ENCODE measurements around the gene UNCX. TPM values are rescaled to one million over a fixed set of nuclear protein-coding genes. Genes with fewer than 3 reads are reported as not detected.

The UNCX gene
- polyA plus RNA-seq, 1 donor (not counting 4 experiments of a cell fraction or from before 2014, with no cell fraction given), result not detected

GRCh38 chr7:1284743-1285458 lies 52.2 kb downstream of the UNCX start:
- Histone ChIP-seq H3K27ac (ENCODE audit: control insufficient read depth, insufficient read depth, low read length) (no peak overlapping the region), H3K4me1 (ENCODE audit: control insufficient read depth, extremely low read depth, insufficient read depth, low read length) (no peaks in the 10 kb centered on the region), H3K27me3 (ENCODE audit: control insufficient read depth, extremely low read depth, insufficient read depth, low read length) (peaks cover 20% of the 10 kb centered on the region), H3K9ac (ENCODE audit: control insufficient read depth, extremely low read depth, insufficient read depth, low read length) (no peak overlapping the region), H4K20me1 (ENCODE audit: control insufficient read depth, extremely low read depth, insufficient read depth, low read length) (no peaks in the 10 kb centered on the region), H3K79me2 (ENCODE audit: control insufficient read depth, insufficient read depth, low read length) (no peaks in the 10 kb centered on the region), H3K36me3 (ENCODE audit: control insufficient read depth in 2 of 2, extremely low read depth in 1 of 2, insufficient read depth in 2 of 2, low read length in 2 of 2) (no peaks in the 10 kb centered on the region), H3K9me1 (ENCODE audit: control insufficient read depth, extremely low read depth, insufficient read depth, low read length) (no peaks in the 10 kb centered on the region), H2AFZ (ENCODE audit: control insufficient read depth, low read length) (no peak overlapping the region), H3K4me3 (ENCODE audit: control insufficient read depth in 2 of 3, extremely low read depth in 1 of 3, insufficient read depth in 2 of 3, low read depth in 1 of 3, low read length in 3 of 3) (no peak overlapping the region), H3K4me2 (ENCODE audit: control insufficient read depth, extremely low read depth, insufficient read depth, low read depth, low read length) (no peak overlapping the region), H3K9me3 (ENCODE audit: control insufficient read depth, low read depth, low read length) (no peaks in the 10 kb centered on the region)
- DNase-seq (ENCODE audit: low read depth, low spot score), result no peak
- TF ChIP-seq EZH2 (IDR thresholded peaks at IDR 0.05; ENCODE audit: low read length), result no peak
- no peak for TF ChIP-seq CTCF (optimal IDR thresholded peaks at IDR 0.05 in 1 of 3, IDR thresholded peaks at IDR 0.05 in 1 of 3, conservative IDR thresholded peaks at IDR 0.05 in 1 of 3; ENCODE audit: extremely low read depth in 1 of 3, insufficient read depth in 2 of 3, low read length in 3 of 3)
- FAIRE-seq, result no peak
- dilution Hi-C loops (cut with MboI; ENCODE audit: extremely low pct_ligation_motif_present, low sequenced_read_pairs), result no loop called here

- no peaks in the 10 kb centered on the region for H3K79me2 ChIP-seq (ENCODE audit: control insufficient read depth, insufficient read depth, low read length)
- H3K36me3 ChIP-seq (ENCODE audit: control insufficient read depth in 2 of 2, extremely low read depth in 1 of 2, insufficient read depth in 2 of 2, low read length in 2 of 2), result no peaks in the 10 kb centered on the region
- H3K4me2 ChIP-seq (ENCODE audit: control insufficient read depth, extremely low read depth, insufficient read depth, low read depth, low read length), result no peak overlapping the region
- H3K27ac ChIP-seq (ENCODE audit: control insufficient read depth, insufficient read depth, low read length), result no peak overlapping the region
- no peak for TF ChIP-seq CTCF (optimal IDR thresholded peaks at IDR 0.05 in 1 of 3, IDR thresholded peaks at IDR 0.05 in 1 of 3, conservative IDR thresholded peaks at IDR 0.05 in 1 of 3; ENCODE audit: extremely low read depth in 1 of 3, insufficient read depth in 2 of 3, low read length in 3 of 3)
- no peak for TF ChIP-seq EZH2 (IDR thresholded peaks at IDR 0.05; ENCODE audit: low read length)
- H3K4me1 ChIP-seq (ENCODE audit: control insufficient read depth, extremely low read depth, insufficient read depth, low read length), result peaks cover 6% of the 10 kb centered on the region
- dilution Hi-C loops (cut with MboI; ENCODE audit: extremely low pct_ligation_motif_present, low sequenced_read_pairs), result no loop called here
- no peaks in the 10 kb centered on the region for H4K20me1 ChIP-seq (ENCODE audit: control insufficient read depth, extremely low read depth, insufficient read depth, low read length)
- DNase-seq (ENCODE audit: low read depth, low spot score) (no peak), FAIRE-seq (no peak)
- H3K9me1 ChIP-seq (ENCODE audit: control insufficient read depth, extremely low read depth, insufficient read depth, low read length), result no peaks in the 10 kb centered on the region
- peaks cover 29% of the 10 kb centered on the region for H3K27me3 ChIP-seq (ENCODE audit: control insufficient read depth, extremely low read depth, insufficient read depth, low read length)
- no peak overlapping the region for H2AFZ ChIP-seq (ENCODE audit: control insufficient read depth, low read length)
- H3K9me3 ChIP-seq (ENCODE audit: control insufficient read depth, low read depth, low read length), result no peaks in the 10 kb centered on the region
- no peak overlapping the region for H3K9ac ChIP-seq (ENCODE audit: control insufficient read depth, extremely low read depth, insufficient read depth, low read length)
- no peak overlapping the region for H3K4me3 ChIP-seq (ENCODE audit: control insufficient read depth in 2 of 3, extremely low read depth in 1 of 3, insufficient read depth in 2 of 3, low read depth in 1 of 3, low read length in 3 of 3)
Measured at GRCh38 chr7:1285556-1286301, 53.1 kb downstream of the UNCX start.

Other genes starting within 250 kb of the UNCX start
- gene CYP2W1, start 249.7 kb upstream of the UNCX start, polyA plus RNA-seq, result 0.05 to 0.58 TPM (median 0.09 TPM) in 3 replicates
- gene GPR146, start 188.3 kb upstream of the UNCX start, polyA plus RNA-seq, result 0.13 to 0.24 TPM (median 0.15 TPM) in 3 replicates
- gene GPER1, start 144.8 kb upstream of the UNCX start, polyA plus RNA-seq, result 0.05 to 0.21 TPM (median 0.08 TPM) in 3 replicates
- 25.5 to 31.1 TPM (median 27.5 TPM) in 3 replicates for gene ZFAND2A, start 72.7 kb upstream of the UNCX start, polyA plus RNA-seq
- gene MICALL2, start 226.6 kb downstream of the UNCX start, polyA plus RNA-seq, result 10.4 to 24.5 TPM (median 11.7 TPM) in 3 replicates

Measured in keratinocyte (primary cell).